B cell (primary cell): ENCODE measurements around the gene TAS2R5. TPM values are rescaled to one million over a fixed set of nuclear protein-coding genes. Genes with fewer than 3 reads are reported as not detected.

ENCODE experiments used
- ATAC-seq: fragments of 200-7000 bp; cut with Tn5 transposase; one replicate; pipeline ENCODE4 v1.10.0; 2021; ENCODE audit warnings: low read depth, mild to moderate bottlenecking, moderate number of reproducible peaks, moderate library complexity
- CTCF ChIA-PET: fragments of 350-600 bp; sonication (Branson Sonifier 250); formaldehyde crosslinking; loops from one replicate; lab custom pipeline; 2021; ENCODE audit warnings: antibody characterized with exemption, inconsistent platforms; lab: Charles Lee
- POLR2A ChIA-PET: fragments of 350-600 bp; sonication (Branson Sonifier 250); formaldehyde crosslinking; loops from one replicate; lab custom pipeline; 2021; ENCODE audit warnings: antibody characterized with exemption; lab: Charles Lee
- DNase-seq: peaks from one replicate; pipeline ENCODE4 v3.0.0; 2013
- H2AFZ ChIP-seq: 2 replicates; pipeline ENCODE4 v1.6.1; 2012; ENCODE audit warnings: mild to moderate bottlenecking, low read depth, low read length; ENCODE audit not compliant: insufficient read depth, poor library complexity, severe bottlenecking
- H3K27ac ChIP-seq, 2 donors: 1 replicate in 1 of 2; 2 replicates in 1 of 2; pipeline ENCODE4 v1.5.1; 2012 to 2013; ENCODE audit warnings: low read length in 2 of 2, mild to moderate bottlenecking in 2 of 2, moderate library complexity in 1 of 2
- H3K27me3 ChIP-seq, 4 experiments: fragments of 200-600 bp in 1 of 4; sonication (generic) in 1 of 4; replicated peaks in 1 of 4; 1 replicate in 2 of 4; 2 replicates in 2 of 4; pipeline versions ENCODE4 v1.6.1 to v1.7.0; 2013 to 2016; ENCODE audit warnings: low read length in 3 of 4, mild to moderate bottlenecking in 2 of 4, mixed read lengths in 1 of 4, moderate library complexity in 1 of 4; ENCODE audit not compliant: insufficient read depth in 4 of 4, control insufficient read depth in 3 of 4; ENCODE audit errors: control extremely low read depth in 1 of 4
- H3K36me3 ChIP-seq, 2 experiments: replicated peaks in 1 of 2; 1 replicate in 1 of 2; 2 replicates in 1 of 2; pipeline versions ENCODE4 v1.6.1 to v1.7.1; 2013; ENCODE audit warnings: low read length in 1 of 2; ENCODE audit not compliant: insufficient read depth in 2 of 2, control insufficient read depth in 1 of 2; ENCODE audit errors: control extremely low read depth in 1 of 2, extremely low read depth in 1 of 2
- H3K4me1 ChIP-seq, 2 donors: fragments of 200-600 bp in 1 of 2; sonication (generic) in 1 of 2; 1 replicate in 1 of 2; 2 replicates in 1 of 2; pipeline versions ENCODE4 v1.5.1 to v1.6.1; 2013 to 2017; ENCODE audit warnings: low read length in 2 of 2; ENCODE audit not compliant: control insufficient read depth in 2 of 2, insufficient read depth in 2 of 2
- H3K4me2 ChIP-seq: replicated peaks from 2 replicates; pipeline ENCODE3; 2012; ENCODE audit warnings: mild to moderate bottlenecking, low read depth, low read length; ENCODE audit not compliant: poor library complexity, severe bottlenecking
- H3K4me3 ChIP-seq, 5 experiments: fragments of 200-600 bp in 1 of 5; sonication (generic) in 1 of 5; 1 replicate in 3 of 5; 2 replicates in 2 of 5; pipeline versions ENCODE4 v1.5.1 to v1.7.0; 2011 to 2016; ENCODE audit warnings: low read length in 4 of 5, mild to moderate bottlenecking in 4 of 5, low read depth in 2 of 5, control low read depth in 1 of 5, moderate library complexity in 1 of 5; ENCODE audit not compliant: insufficient read depth in 1 of 5; ENCODE audit errors: control extremely low read depth in 1 of 5, extremely low read depth in 1 of 5
- H3K79me2 ChIP-seq: fragments of 200-600 bp; sonication (generic); one replicate; pipeline ENCODE4 v1.6.0; 2016; ENCODE audit warnings: low read length; ENCODE audit not compliant: control insufficient read depth, insufficient read depth
- H3K9ac ChIP-seq: fragments of 200-600 bp; sonication (generic); 2 replicates; pipeline ENCODE4 v1.6.1; 2017; ENCODE audit warnings: mild to moderate bottlenecking, low read length, moderate library complexity
- H3K9me3 ChIP-seq, 3 donors: one replicate each; pipeline versions ENCODE4 v1.6.1 to v1.7.1; 2013; ENCODE audit warnings: low read length in 2 of 3; ENCODE audit not compliant: control insufficient read depth in 2 of 3, insufficient read depth in 1 of 3; ENCODE audit errors: control extremely low read depth in 1 of 3
- H4K20me1 ChIP-seq: 2 replicates; pipeline ENCODE4 v1.6.0; 2012; ENCODE audit warnings: mild to moderate bottlenecking, low read length; ENCODE audit not compliant: insufficient read depth, control insufficient read depth, poor library complexity, severe bottlenecking
- H3K27ac Mint-ChIP-seq: one replicate; pipeline ENCODE4 v1.8.0; 2021; ENCODE audit warnings: mixed read lengths
- H3K27me3 Mint-ChIP-seq: one replicate; pipeline ENCODE4 v1.8.0; 2021; ENCODE audit warnings: mixed read lengths
- H3K4me1 Mint-ChIP-seq: one replicate; pipeline ENCODE4 v1.8.0; 2021; ENCODE audit warnings: mixed read lengths
- H3K4me3 Mint-ChIP-seq: one replicate; pipeline ENCODE4 v1.8.0; 2021; ENCODE audit warnings: mixed read lengths
- H3K9me3 Mint-ChIP-seq: one replicate; pipeline ENCODE4 v1.8.0; 2022; ENCODE audit warnings: mixed read lengths; ENCODE audit not compliant: insufficient read depth
- EZH2 ChIP-seq: IDR thresholded peaks from 2 replicates; pipeline ENCODE4 v1.6.1; 2012; ENCODE audit warnings: borderline replicate concordance, low read depth, mild to moderate bottlenecking, moderate library complexity, low read length; ENCODE audit not compliant: insufficient read depth, poor library complexity, severe bottlenecking
- WGBS: methylation state at CpG from one replicate; pipeline ENCODE4 v1.1.5; 2013; ENCODE audit warnings: missing lambda C conversion rate; ENCODE audit not compliant: insufficient coverage; 5-methylcytosine and 5-hydroxymethylcytosine counted together
- intact Hi-C: fragments of 100-400 bp; cut with micrococcal nuclease; formaldehyde crosslinking; loops from one replicate; pipeline ENCODE4 v1.10.0; 2022
- polyA plus RNA-seq: library from polyadenylated mRNA; depleted of rRNA; stranded (reverse); fragments of >200 nt; gene quantifications from 2 replicates; pipeline ENCODE4 v1.2.3, GENCODE V29; 2012
- total RNA-seq, 2 donors: library from RNA; stranded (reverse); fragments of 120-200 nt in 1 of 2; gene quantifications; 1 replicate in 1 of 2; 2 replicates in 1 of 2; pipeline versions ENCODE4 v1.2.3 to v1.2.4, GENCODE V29; 2013 to 2022
- TF ChIP-seq, protein P1 (sequence below): fragments of 200-600 bp; IDR thresholded peaks from one replicate; pipeline ENCODE4 v1.8.0; 2022; ENCODE audit warnings: antibody characterized with exemption, mild to moderate bottlenecking

The TAS2R5 gene
- total and polyA plus RNA-seq, 2 donors (not counting 1 experiment from before 2014, with no cell fraction given), result 1.3 to 3.6 TPM

DNA sequence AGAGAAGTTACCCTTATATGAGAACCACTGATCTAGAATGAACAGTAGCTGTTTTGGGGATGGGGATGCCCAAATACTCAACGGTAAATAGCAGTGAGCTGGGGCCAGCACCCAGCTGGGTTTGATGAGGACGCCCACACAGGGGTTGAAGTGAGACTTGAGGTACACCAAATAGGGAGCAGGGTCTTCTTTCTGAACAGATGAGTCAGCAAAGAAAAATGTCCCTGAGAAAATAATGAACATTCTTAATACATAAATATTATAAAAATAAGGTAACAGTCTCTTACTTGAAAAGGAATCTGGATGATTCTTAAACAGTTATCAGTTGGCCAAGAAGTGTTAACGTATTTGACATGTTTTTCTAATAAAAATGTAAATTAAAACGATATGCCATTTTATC is 49.2 kb downstream of the TAS2R5 start:
- H3K36me3 ChIP-seq, result no peaks in the 10 kb centered on the region
- no peak overlapping the region for H3K9ac ChIP-seq
- no peaks in the 10 kb centered on the region for H4K20me1 ChIP-seq
- no peaks in the 10 kb centered on the region for H3K9me3 ChIP-seq
- no peak overlapping the region for H3K27ac ChIP-seq
- H3K27me3 ChIP-seq, result no peaks in the 10 kb centered on the region
- H3K4me2 ChIP-seq, result no peak overlapping the region
- ATAC-seq, result no peak
- H2AFZ ChIP-seq, result no peak overlapping the region
- H3K27me3 Mint-ChIP-seq, result no peaks in the 10 kb centered on the region
- POLR2A ChIA-PET, result no interaction called here
- TF ChIP-seq, protein P1, sequence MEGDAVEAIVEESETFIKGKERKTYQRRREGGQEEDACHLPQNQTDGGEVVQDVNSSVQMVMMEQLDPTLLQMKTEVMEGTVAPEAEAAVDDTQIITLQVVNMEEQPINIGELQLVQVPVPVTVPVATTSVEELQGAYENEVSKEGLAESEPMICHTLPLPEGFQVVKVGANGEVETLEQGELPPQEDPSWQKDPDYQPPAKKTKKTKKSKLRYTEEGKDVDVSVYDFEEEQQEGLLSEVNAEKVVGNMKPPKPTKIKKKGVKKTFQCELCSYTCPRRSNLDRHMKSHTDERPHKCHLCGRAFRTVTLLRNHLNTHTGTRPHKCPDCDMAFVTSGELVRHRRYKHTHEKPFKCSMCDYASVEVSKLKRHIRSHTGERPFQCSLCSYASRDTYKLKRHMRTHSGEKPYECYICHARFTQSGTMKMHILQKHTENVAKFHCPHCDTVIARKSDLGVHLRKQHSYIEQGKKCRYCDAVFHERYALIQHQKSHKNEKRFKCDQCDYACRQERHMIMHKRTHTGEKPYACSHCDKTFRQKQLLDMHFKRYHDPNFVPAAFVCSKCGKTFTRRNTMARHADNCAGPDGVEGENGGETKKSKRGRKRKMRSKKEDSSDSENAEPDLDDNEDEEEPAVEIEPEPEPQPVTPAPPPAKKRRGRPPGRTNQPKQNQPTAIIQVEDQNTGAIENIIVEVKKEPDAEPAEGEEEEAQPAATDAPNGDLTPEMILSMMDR, result no peak
- TF ChIP-seq EZH2, result no peak
- no peak overlapping the region for H3K27ac Mint-ChIP-seq
- intact Hi-C loops, result no loop called here
- H3K4me1 ChIP-seq, result no peaks in the 10 kb centered on the region
- CTCF ChIA-PET, result no interaction called here
- H3K9me3 Mint-ChIP-seq, result no peaks in the 10 kb centered on the region
- H3K4me3 ChIP-seq, result no peak overlapping the region
- DNase-seq, result no peak
- H3K4me1 Mint-ChIP-seq, result no peaks in the 10 kb centered on the region
- H3K4me3 Mint-ChIP-seq, result no peak overlapping the region
- H3K79me2 ChIP-seq, result no peaks in the 10 kb centered on the region
- WGBS, result 67% methylated on average over 1 of the region's 4 CpGs

DNA sequence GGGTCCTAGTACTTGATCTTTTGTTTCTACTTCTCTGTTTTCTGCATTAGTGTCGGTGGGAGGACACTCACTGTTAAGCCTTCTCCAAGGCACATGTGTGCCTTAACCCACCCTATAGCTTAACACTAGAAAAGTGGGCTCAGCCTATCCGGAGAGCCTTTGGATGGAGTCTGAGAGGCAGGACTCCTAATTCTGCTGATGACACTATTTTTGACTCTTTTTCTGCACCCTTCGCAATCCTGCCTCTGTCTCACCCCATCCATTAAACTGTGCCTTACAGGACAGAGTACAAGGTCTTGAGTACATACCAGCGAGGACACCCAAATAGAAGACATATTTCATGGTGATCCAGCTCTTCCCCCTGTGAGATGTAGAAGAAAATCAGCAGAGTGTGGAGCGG is 50.7 kb downstream of the TAS2R5 start:
- Histone ChIP-seq H3K27me3 (no peaks in the 10 kb centered on the region), H3K9ac (no peak overlapping the region)
- ATAC-seq, result no peak

More for the DNA sequence above, 50.7 kb downstream of the TAS2R5 start:
- Histone ChIP-seq H3K9me3 (no peaks in the 10 kb centered on the region), H2AFZ (no peak overlapping the region), H3K79me2 (no peaks in the 10 kb centered on the region), H3K27ac (no peak overlapping the region), H3K4me2 (no peak overlapping the region), H3K4me3 (no peak overlapping the region), H3K36me3 (no peaks in the 10 kb centered on the region), H4K20me1 (no peaks in the 10 kb centered on the region), H3K4me1 (no peaks in the 10 kb centered on the region)
- ChIA-PET CTCF (no interaction called here), POLR2A (no interaction called here)
- no peaks in the 10 kb centered on the region for H3K27me3 Mint-ChIP-seq
- no peaks in the 10 kb centered on the region for H3K4me1 Mint-ChIP-seq
- H3K27ac Mint-ChIP-seq, result no peak overlapping the region
- no peak for DNase-seq
- no peaks in the 10 kb centered on the region for H3K9me3 Mint-ChIP-seq
- H3K4me3 Mint-ChIP-seq, result no peak overlapping the region
- TF ChIP-seq, protein P1, result no peak
- TF ChIP-seq EZH2, result no peak
- WGBS, result 90% methylated on average over 3 of the region's 5 CpGs
- intact Hi-C loops, result no loop called here

Other genes starting within 250 kb of the TAS2R5 start
- gene AGK, start 238.8 kb upstream of the TAS2R5 start, total RNA-seq, result 26.1 and 30.2 TPM in 2 replicates
- gene AGK, start 238.8 kb upstream of the TAS2R5 start, polyA plus RNA-seq, result 11.9 and 12.8 TPM in 2 replicates
- 79.5 and 85.9 TPM in 2 replicates for gene DENND11, start 88.1 kb upstream of the TAS2R5 start, total RNA-seq
- 26.4 and 27.8 TPM in 2 replicates for gene DENND11, start 88.1 kb upstream of the TAS2R5 start, polyA plus RNA-seq
- gene WEE2, start 81.9 kb upstream of the TAS2R5 start, total RNA-seq, result not detected in 2 replicates
- not detected in 2 replicates for gene WEE2, start 81.9 kb upstream of the TAS2R5 start, polyA plus RNA-seq
- 89.1 and 93.6 TPM in 2 replicates for gene SSBP1, start 51.9 kb upstream of the TAS2R5 start, total RNA-seq
- gene SSBP1, start 51.9 kb upstream of the TAS2R5 start, polyA plus RNA-seq, result 37.2 and 60.3 TPM in 2 replicates
- 8.6 and 9.5 TPM in 2 replicates for gene TAS2R3, start 26.1 kb upstream of the TAS2R5 start, total RNA-seq
- gene TAS2R3, start 26.1 kb upstream of the TAS2R5 start, polyA plus RNA-seq, result not detected in 2 replicates
- gene TAS2R4, start 13.5 kb upstream of the TAS2R5 start, total RNA-seq, result 5.4 and 6.7 TPM in 2 replicates
- 0.22 and 0.39 TPM in 2 replicates for gene TAS2R4, start 13.5 kb upstream of the TAS2R5 start, polyA plus RNA-seq
- not detected in 2 replicates for gene PRSS37, start 51.3 kb downstream of the TAS2R5 start, total RNA-seq
- gene PRSS37, start 51.3 kb downstream of the TAS2R5 start, polyA plus RNA-seq, result not detected in 2 replicates
- gene OR9A4, start 126.2 kb downstream of the TAS2R5 start, total RNA-seq, result not detected in 2 replicates
- gene OR9A4, start 126.2 kb downstream of the TAS2R5 start, polyA plus RNA-seq, result not detected in 2 replicates
- 0.24 and 0.47 TPM in 2 replicates for gene CLEC5A, start 156.8 kb downstream of the TAS2R5 start, total RNA-seq
- 0.03 and 0.06 TPM in 2 replicates for gene CLEC5A, start 156.8 kb downstream of the TAS2R5 start, polyA plus RNA-seq
- not detected in 2 replicates for gene TAS2R38, start 183.6 kb downstream of the TAS2R5 start, total RNA-seq
- not detected in 2 replicates for gene TAS2R38, start 183.6 kb downstream of the TAS2R5 start, polyA plus RNA-seq
- gene MGAM, start 205.7 kb downstream of the TAS2R5 start, total RNA-seq, result 0.05 TPM in 1 of 2 replicates, not detected in the other
- 0.03 and 0.09 TPM in 2 replicates for gene MGAM, start 205.7 kb downstream of the TAS2R5 start, polyA plus RNA-seq